CD4-positive, alpha-beta T cell treated with Interleukin-12 subunit alpha and Interleukin-12 subunit beta, for 1 hour (primary cell): ENCODE measurements around the gene UGP2.
A peak's percentile ranks its signal among the peaks of the same experiment; 100 is the strongest.
"Not testable (repeated sequence)": the region's sequence is repeated elsewhere in the genome, so short reads cannot be mapped to it uniquely, and the experiment has no call there.

ENCODE experiments used
- DNase-seq: peaks from one replicate; pipeline ENCODE4 v3.0.0-alpha.2; 2020

Gene UGP2

DNA sequence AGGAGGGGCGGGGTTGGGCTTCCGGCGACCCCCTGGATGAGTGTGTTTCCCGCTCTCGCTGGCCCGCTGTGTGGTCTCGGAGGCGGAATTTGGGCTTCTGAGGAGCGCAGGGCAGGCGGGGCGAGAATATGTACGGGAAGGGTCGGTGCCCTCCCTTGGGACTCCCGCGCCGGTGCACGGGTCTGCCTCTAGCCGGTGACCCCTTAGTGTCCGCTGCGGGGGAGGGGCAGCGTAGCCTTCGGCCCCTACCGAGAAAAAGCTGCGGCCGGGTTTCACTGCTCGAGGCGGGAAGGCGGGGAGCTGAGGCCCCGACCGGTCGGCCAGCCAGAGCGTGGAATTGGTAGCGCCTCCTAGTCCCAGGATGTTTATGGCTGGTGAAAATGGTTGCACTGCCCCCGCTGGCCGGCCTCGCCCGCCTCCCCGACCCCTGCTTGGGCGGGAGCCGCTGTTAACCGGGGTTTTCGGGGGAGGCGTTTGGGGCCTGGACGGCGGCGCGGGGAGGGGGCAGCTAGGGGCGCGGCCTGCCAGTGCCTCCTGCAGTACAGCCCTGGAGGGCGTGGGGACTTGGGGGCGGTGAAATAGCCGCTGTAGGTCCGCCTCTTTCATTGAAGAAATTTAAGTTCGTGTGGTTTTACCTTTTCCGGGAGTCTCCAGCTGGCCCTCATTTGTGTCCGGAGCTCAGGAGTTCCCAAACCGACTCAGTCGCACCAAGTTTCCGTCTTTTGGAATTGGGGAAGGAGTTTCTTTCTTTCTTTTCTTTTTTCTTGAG lies at the start of gene UGP2:
Gene UGP2, plus strand, starts transcription at position 643 of the 769 bp plus-strand sequence. CDS start 290 bp downstream, outside the sequence.
- peak; percentile 86 for DNase-seq

DNA sequence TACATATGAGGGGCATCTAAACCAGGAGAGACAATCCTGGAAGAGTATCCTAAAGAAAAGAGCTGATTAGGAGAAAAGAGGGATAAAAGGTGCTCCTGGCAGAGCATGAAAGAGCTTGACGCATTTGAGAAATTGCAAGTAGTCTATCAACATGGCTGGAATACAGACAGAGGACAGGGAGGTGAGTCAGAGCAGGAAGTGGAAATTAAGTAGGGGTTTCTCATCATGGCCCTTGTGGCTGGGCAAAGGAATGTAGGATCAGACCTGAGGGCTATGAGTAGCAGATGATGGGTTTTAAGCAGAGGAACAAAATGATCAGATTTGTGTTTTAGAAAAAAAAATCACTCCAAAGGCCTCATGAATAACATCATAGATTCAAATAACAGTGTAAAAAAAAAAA lies 49.2 kb upstream of the UGP2 start:
- DNase-seq = no peak

DNA sequence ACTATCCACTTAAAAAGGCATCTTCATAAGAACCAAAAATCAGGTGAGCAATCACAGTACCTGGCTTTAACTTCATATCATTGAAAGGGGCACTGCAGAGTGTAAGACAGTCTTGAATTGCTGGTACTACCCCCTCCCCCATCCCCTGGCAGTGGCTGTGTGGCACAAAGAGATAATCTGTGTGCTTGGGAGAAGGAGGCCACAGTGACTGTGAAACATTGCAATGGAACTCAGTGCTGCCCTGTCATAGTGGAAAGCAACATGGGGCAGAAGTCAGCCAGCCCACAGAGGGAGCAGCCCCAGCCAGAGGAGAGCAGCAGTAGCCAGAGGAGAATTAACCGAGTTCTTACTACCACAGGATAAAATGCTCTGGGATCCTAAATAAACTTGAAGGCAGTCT lies 45.3 kb upstream of the UGP2 start:
- DNase-seq = no peak

DNA sequence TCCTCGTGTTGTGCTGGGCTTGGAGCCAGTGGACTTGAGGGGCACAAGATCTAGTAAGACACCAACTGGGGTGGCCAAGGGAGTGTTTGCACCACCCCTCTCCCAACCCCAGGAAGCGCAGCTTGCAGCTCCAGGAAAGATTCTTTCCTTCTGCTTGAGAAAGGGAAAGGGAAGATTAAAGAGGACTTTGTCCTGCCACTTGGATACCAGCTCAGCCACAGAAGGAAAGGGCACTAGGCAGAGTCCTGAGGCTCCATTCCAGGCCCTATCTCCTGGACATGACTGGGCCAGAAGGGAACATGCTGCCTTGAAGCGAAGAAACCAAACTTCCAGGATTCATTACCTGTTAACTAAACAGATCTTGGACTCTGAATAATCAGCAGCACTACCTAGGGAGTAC lies 44.9 kb upstream of the UGP2 start:
- no peak for DNase-seq

DNA sequence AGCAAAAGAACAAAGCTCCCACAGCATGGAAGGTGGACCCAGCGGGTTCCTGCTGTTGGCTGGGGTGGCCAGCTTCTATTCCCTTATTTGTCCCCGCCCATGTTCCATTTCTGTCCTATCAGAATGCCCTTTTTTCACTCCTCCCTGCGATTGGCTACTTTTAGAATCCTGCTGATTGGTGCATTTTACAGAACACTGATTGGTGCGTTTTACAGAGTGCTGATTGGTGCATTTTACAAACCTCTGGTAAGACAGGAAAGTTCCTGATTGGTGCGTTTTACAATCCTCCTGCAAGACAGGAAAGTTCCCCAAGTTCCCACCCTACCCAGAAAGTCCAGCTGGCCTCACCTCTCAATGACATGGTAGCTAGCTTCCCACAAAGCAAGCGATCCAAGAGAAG lies 40.2 kb upstream of the UGP2 start:
- DNase-seq = no peak

DNA sequence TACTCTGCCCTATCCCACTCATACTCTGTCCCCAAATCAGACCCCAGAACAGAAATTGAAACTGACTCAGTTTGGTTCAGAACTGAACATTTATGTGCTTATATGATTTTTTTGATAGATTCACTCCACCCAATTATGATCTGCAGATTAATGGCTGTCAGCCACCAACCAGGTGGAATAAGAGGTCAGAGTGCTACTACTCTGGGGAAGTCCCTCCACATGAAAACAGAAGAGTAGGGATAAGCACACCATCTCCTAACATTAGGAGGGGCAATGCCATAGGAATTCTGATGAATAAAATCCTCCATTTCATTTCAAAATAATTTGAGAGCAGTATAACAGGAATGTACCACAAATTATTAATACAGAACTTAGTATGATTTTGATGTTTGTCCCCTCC lies 36.3 kb upstream of the UGP2 start:
- DNase-seq = no peak

DNA sequence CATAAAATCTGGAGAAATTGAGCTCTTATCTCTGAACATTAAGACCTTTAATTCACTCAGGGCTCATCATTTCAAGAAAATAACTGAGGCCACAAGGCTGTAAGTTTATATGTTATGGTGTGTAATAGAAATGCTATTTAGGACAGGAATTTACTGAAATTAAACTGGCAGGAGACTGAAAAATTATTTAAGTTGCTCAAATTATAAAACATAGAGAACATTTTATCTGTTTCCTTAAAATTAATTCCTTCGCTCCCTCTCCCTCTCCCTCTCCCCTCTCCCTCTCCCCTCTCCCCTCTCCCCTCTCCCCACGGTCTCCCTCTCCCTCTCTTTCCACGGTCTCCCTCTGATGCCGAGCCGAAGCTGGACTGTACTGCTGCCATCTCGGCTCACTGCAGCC lies 33.7 kb upstream of the UGP2 start:
- DNase-seq = not testable (repeated sequence)

DNA sequence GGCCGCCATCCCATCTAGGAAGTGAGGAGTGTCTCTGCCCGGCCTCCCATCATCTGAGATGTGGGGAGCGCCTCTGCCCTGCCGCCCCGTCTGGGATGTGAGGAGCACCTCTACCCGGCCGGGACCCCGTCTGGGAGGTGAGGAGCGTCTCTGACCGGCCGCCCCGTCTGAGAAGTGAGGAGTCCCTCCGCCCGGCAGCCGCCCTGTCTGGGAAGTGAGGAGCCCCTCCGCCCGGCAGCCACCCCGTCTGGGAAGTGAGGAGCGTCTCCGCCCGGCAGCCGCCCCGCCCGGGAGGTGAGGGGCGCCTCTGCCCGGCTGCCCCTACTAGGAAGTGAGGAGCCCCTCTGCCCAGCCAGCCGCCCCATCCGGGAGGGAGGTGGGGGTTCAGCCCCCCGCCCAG lies 32.8 kb upstream of the UGP2 start:
- not testable (repeated sequence) for DNase-seq

DNA sequence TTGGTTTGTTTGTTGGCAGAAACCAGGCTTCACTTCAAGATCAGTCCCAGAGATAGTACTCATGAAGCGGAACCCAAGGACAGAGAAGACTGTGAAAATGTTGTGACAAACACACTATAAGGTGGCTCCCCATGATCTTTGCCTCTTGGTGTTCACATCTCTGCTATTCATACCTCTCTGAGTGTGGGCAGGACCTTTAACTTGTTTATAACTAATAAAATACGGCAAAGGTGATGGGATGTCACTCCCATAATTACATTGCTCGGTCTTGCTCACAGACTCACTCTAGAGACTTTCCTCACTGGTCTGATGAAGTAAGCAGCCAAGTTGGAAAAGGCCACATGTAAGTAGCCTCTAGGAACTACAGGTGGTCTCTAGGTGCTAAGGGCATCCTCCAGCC lies 30.6 kb upstream of the UGP2 start:
- DNase-seq = no peak

DNA sequence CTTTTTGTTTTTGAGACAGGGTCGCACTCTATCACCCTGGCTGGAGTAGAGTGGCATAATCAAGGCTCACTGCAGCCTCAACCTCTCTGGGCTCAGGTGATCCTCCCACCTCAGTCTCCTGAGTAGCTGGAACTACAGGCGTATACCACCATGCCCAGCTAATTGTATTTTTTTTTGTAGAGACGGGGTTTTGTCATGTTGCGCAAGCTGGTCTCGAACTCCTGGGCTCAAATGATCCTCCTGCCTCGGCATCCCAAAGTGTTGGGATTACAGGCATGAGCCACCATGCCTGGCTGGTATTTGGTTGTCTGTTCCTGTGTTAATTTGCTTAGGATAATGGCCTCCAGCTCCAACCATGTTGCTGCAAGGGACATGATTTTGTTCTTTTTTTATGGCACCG lies 29.8 kb upstream of the UGP2 start:
- DNase-seq = not testable (repeated sequence)

DNA sequence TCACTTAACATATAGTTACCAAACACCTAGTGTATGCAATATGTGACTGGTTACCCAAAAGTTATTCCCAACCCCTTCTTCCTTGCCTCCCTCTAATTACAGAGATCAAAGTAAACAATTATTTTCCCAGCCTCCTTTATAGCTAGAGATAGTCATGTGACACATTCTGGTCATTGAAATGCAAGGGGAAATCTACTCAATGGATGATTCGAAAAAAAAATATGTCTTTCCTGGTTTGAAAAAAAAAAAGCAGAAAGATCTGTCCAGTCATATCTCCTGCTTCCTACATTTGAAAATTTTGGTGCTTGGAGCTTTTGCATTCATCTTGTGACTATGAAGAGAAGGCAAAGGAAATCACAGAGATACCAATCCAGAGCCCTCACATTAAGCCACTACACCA lies 27.6 kb upstream of the UGP2 start:
- no peak for DNase-seq

DNA sequence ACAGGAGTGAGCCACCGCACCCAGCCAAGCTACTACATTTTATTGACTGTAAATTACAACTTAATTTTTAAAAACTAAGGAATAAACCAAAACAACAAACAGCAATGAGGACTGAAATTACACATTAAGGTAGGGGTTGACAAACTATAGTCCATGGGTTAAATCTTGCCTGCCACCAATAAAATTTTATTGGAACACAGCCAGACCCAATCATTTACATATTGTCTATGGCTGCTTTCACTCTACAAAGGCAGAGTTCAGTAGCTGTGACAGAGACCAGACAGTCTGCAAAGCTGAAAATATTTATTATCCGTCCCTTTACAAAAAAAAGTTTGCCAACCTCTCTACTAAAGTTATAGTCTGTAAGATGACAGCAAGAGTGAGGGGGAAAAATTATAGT lies 24.3 kb upstream of the UGP2 start:
- no peak for DNase-seq

DNA sequence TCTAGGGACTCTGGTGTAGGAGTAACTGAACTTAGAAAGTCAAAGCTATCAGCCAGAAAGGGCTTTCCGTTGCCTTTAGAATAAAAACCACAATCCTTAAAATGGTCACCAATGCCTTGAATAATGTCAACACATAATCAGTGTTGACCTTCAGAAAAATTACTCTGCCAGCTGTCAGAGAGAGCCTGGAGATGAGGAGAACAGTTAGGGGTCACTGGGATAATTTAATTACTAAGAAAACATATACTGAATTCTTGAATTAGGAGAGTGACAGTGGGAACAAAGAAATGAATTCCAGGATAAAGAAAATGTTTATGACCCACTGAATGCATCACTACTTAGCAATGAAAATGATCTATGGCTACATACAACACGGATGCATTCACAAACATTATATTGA lies 23.4 kb upstream of the UGP2 start:
- DNase-seq = no peak

DNA sequence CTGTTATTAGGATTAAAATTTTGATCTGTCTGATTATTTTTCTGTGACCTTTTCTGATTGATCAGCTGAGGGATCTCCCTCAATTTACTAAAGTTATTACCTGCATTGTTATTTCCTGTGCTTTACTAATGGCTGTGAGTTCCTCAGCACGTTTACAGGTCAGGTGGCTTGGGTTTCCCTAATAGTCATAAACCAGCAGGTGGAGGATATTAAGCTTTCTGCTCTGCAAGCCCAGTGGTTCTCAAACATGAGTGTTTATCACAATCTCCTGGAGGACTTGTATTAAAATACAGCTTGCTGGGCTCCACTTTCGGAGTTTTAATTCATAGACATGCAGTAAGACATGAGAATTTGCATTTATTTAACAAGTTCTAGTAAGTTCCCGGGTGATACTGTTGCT lies 22.4 kb upstream of the UGP2 start:
- DNase-seq = no peak

DNA sequence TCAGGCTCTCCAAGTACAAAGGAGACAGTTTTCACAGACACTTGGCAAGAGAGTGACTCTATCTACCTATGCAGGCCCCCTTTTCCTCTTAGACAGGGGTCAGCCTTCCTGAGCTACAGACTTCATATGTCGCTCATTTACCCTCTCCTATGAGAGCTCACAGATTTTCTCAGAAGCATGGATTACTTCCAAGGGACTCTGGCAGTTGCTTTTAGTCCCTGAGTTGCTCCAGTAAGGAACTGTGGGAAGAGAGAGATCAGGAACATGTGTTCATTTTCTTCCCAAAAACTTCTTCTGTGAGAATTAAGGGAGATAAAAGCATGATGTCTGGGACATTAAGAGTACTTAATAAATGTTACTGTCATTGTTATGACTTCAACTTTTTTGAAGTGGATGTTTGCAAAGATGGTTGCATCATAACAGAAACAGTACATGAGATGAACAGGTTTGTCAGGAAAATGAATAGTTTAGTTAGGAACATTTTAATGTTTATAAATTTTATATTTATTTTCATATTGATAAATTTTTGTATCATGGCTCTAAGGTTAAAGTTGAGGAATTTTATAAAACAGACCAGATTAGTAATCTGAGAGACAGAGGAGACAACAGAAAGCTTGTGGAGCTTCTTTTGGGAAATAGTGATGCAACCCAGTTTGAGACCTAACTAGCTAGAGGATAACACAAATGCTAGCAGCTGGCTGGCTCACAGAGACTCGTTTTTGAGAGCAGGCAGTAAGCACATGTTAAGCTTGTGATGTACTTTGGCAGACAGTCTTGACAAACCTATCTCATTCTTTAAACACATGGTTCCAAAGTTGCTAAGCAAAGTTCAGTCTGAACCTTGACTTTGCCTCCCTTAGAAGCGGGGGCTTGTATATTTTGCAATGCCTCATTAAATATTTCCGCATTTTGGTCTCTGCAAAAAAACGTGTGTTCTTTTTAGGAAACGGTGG lies 21.7 kb upstream of the UGP2 start:
- no peak for DNase-seq

DNA sequence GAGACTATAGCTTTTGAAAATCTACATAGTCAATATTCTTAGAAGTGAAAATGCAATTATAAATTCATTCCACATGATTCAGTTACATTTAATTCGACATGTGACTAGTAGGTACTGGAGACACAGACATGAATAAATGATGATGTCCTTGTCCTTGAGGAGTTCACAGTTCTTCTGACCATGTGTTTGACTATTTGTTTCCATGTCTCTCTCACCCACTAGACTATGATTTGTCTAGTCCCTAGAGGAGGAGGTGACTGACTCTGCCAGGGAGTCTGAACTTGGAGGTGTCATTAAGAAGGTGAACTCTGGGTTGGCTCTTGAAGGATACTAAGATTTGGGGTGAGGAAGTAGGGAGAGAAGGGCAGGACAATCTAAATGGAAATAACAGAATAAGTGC lies 20.7 kb upstream of the UGP2 start:
- DNase-seq = no peak

DNA sequence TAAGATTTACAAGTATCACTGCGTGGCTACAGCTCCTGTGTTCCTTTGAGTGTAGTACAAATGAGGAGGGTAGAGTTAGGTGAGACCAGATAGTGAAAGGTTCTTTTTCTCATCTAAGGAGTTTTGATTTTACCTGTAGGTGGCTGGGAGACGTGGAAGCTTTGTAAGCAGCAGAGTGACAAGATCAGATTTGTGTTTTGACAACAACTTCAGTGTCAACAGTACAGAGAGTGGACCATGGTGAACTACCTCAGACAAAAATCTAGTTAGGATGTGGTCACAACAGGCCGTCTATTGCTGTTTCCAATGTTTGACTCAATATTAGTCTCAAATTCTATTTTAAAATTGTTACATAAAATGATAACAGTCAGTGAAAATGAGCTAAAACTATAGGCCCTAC lies 20.3 kb upstream of the UGP2 start:
- no peak for DNase-seq

DNA sequence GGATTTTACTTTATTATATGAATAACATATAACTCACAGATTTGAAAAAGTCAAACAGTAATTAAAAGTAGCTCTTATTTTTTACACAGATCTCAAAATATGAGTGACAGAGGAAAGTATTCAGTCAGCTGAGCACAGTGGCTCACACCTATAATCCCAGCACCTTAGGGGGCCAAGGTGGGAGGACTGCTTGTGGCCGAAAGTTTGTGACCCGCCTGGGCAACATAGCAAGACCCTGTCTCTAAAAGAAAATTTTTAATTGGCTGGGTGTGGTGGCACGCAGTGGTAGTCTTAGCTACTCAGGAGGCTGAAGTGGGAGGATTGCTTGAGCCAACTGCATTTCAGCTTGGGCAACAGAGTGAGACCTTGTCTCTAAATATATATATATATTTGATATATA lies 19.2 kb upstream of the UGP2 start:
- DNase-seq = no peak

DNA sequence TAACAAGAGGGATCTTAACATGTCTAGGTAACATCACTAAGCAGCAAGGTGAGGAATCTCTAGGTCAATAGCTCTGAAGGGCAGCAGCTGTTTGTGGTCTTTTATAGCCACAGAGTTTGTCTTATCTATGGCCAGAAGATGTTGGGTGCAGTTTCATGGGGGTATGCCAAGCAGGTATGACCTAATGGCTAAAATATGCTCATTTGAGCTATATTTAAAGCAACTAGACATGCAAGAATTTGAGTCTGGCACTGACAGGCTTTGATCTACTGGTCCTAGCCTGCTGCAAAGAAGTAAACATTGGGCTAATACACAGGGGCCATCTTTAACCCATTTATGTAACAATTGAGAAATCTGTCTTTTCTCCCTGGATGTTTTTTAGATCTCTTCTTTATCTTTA lies 13.9 kb upstream of the UGP2 start:
- no peak for DNase-seq

DNA sequence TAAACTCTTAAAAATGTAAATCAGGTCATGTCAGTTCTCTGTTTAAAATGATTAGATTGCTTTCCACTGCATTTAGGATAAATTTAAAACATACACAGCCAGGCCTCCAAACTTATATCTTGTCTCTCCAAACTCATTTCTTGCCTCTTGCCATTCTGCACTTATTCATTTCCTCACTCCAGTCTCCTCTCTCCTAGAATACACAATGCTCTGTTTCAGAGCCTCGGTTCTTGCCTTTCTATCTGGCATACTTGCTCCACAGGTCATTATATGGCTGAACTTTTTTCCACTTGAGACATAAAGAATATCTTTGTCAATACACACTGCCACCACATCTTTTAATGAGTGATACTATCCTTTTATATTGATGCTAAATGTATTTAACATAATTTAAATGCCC lies 10.5 kb upstream of the UGP2 start:
- DNase-seq = no peak

DNA sequence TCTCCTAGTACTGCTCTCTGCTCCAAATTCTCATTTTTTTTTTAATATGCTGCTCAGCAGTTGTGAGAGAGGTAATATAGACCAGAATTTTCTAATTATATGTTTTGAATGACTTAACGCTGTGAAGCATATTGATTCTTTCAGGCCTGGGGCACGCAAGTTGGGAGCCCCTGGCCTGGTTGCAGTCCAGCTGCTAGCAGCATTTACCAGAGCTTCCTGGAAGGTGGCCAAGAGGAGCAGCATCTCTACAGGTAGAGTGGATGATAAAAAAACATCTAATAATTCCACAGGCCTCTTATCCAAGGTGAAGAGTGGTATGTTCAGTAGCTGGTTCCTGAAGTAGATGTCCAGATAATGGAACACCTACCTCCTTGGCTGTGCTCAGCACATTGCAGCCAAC lies 7.3 kb upstream of the UGP2 start:
- DNase-seq = no peak

DNA sequence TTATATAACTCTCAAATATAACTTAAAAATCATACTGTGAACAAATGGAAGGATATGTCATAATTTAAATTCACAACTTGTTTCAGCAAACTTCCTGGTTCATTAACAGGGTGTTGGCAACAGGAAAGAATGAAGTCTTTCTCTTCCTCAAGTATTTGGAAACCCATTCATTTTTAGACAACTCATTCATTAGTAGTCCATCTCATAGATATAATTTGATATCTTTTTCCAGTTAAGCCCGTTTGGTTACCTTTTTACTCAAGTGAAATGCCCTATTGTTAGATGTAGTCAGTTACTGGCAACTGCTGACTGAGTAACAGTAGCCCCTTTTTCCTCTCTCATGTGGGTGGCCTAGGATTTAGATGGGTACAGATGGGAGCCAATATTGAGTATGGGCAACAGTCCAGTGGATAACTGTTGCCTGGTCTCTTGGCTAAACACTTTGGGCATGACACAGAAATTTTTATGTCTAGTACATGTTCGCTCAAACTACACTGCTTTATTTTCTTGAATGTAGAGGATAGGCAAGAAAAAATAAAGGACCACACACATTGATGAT lies 4.6 kb upstream of the UGP2 start:
- DNase-seq = no peak

DNA sequence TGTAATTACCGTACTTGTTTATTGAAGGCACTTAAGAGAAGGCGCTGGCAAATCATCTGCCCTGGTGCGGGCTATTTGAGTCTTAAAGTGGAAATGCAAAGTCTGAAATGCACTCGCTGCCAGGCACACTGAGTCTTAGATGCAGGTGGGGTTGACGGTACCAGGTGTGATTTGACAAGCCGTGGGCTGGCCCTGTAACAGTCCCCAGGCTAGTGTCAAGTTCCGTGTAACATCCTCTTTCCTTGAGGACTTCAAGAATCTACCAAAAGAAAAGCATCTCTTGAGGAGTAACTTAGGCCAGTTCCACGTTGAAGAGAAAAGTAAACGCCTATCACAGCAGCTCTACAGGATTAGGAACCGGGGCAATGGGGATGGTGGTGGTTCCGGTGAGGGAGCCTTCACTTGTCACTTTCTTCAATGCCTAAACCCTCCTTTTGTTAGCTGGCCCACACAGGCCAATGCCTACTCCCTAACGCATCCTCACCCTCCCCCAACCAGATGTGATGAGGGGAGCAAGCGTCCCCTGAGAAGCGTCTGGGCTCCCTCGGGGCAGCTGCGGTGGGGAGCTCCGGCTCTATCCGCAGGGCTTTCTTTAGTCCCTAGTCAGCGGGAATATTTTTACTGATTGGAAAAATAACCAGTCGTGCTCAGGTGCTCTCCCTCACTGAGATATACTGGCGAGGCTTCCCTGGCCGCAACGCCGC lies 1.5 kb upstream of the UGP2 start:
- no peak for DNase-seq
